ENCODE measurements around the gene CD44.

DNA sequence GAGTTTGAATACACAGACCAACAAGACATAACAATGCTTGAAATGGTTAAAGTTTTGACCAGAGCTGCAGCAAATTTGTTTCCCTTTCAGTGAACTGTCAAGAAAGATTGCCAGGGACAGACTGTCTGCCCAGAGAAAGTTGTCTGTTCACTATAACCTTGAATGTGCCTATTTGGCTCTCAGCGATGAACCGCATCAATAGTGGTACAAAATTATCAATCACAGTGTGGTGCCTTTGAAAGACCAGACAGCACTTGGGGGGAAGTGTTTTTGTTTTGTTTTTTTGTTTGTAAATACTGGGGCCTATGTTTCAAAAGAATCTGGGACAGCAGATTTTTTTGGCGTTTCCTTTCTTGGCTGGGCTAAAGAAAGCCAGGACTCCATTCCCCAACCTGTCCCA, 123.1 kb downstream of the CD44 start:
- TF ChIP-seq EZH2 (IDR thresholded peaks at IDR 0.05; ENCODE audit: borderline replicate concordance, low read depth, low read length, poor library complexity, severe bottlenecking), result no peak
- TF ChIP-seq, protein P1, sequence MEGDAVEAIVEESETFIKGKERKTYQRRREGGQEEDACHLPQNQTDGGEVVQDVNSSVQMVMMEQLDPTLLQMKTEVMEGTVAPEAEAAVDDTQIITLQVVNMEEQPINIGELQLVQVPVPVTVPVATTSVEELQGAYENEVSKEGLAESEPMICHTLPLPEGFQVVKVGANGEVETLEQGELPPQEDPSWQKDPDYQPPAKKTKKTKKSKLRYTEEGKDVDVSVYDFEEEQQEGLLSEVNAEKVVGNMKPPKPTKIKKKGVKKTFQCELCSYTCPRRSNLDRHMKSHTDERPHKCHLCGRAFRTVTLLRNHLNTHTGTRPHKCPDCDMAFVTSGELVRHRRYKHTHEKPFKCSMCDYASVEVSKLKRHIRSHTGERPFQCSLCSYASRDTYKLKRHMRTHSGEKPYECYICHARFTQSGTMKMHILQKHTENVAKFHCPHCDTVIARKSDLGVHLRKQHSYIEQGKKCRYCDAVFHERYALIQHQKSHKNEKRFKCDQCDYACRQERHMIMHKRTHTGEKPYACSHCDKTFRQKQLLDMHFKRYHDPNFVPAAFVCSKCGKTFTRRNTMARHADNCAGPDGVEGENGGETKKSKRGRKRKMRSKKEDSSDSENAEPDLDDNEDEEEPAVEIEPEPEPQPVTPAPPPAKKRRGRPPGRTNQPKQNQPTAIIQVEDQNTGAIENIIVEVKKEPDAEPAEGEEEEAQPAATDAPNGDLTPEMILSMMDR (conservative IDR thresholded peaks at IDR 0.05; ENCODE audit: low read depth, low read length), result no peak

Data from A673 (cell line).